Trophoblast cell (in vitro differentiated cells and primary cell): ENCODE results near the gene NDUFA1.

Experiments used
- DNase-seq, 2 donors: peaks; one replicate each; pipeline ENCODE4 v3.0.0-alpha.2; 2016
- H2AFZ ChIP-seq: 2 replicates; pipeline ENCODE4 v1.6.1; 2013; ENCODE audit warnings: low read length, moderate library complexity, mild to moderate bottlenecking; ENCODE audit not compliant: insufficient read depth, poor library complexity
- H2AK5ac ChIP-seq: 2 replicates; pipeline ENCODE4 v1.6.1; 2013; ENCODE audit warnings: mild to moderate bottlenecking, low read length
- H2BK120ac ChIP-seq: 2 replicates; pipeline ENCODE4 v1.6.1; 2013; ENCODE audit warnings: low read length, mild to moderate bottlenecking, moderate library complexity; ENCODE audit not compliant: insufficient read depth, poor library complexity
- H2BK12ac ChIP-seq: 2 replicates; pipeline ENCODE4 v1.6.1; 2013; ENCODE audit warnings: mild to moderate bottlenecking, low read length, moderate library complexity
- H2BK5ac ChIP-seq: 2 replicates; pipeline ENCODE4 v1.6.1; 2013; ENCODE audit warnings: low read length, low read depth, moderate library complexity, mild to moderate bottlenecking; ENCODE audit not compliant: poor library complexity
- H3K14ac ChIP-seq: 2 replicates; pipeline ENCODE4 v1.6.1; 2013; ENCODE audit warnings: mild to moderate bottlenecking, low read length
- H3K18ac ChIP-seq: 2 replicates; pipeline ENCODE4 v1.6.1; 2013; ENCODE audit warnings: mild to moderate bottlenecking, low read length
- H3K23ac ChIP-seq: 2 replicates; pipeline ENCODE4 v1.6.1; 2013; ENCODE audit warnings: low read length
- H3K27ac ChIP-seq: 2 replicates; pipeline ENCODE4 v1.5.1; 2013; ENCODE audit warnings: low read depth, mild to moderate bottlenecking, inconsistent platforms, low read length, moderate library complexity
- H3K27me3 ChIP-seq: 2 replicates; pipeline ENCODE4 v1.6.1; 2013; ENCODE audit warnings: inconsistent platforms, mild to moderate bottlenecking, low read length, moderate library complexity; ENCODE audit not compliant: insufficient read depth
- H3K36me3 ChIP-seq, 2 experiments: 1 replicate in 1 of 2; 2 replicates in 1 of 2; pipeline ENCODE4 v1.6.1; 2013; ENCODE audit warnings: low read length in 2 of 2, mild to moderate bottlenecking in 2 of 2, moderate library complexity in 1 of 2; ENCODE audit not compliant: insufficient read depth in 2 of 2, control insufficient read depth in 1 of 2
- H3K4ac ChIP-seq: 2 replicates; pipeline ENCODE4 v1.6.1; 2013; ENCODE audit warnings: low read depth, mild to moderate bottlenecking, low read length, moderate library complexity
- H3K4me1 ChIP-seq, 2 experiments: 1 replicate in 1 of 2; 2 replicates in 1 of 2; pipeline ENCODE4 v1.6.1; 2013; ENCODE audit warnings: low read length in 2 of 2, mild to moderate bottlenecking in 2 of 2, moderate library complexity in 1 of 2; ENCODE audit not compliant: insufficient read depth in 2 of 2, control insufficient read depth in 1 of 2
- H3K4me2 ChIP-seq: 2 replicates; pipeline ENCODE4 v1.6.1; 2013; ENCODE audit warnings: inconsistent platforms, mild to moderate bottlenecking, low read length, moderate library complexity
- H3K4me3 ChIP-seq: 2 replicates; pipeline ENCODE4 v1.5.1; 2013; ENCODE audit warnings: mild to moderate bottlenecking, low read depth, low read length, inconsistent platforms
- H3K79me1 ChIP-seq: one replicate; pipeline ENCODE4 v1.6.1; 2013; ENCODE audit warnings: low read length
- H3K79me2 ChIP-seq: 2 replicates; pipeline ENCODE4 v1.6.1; 2013; ENCODE audit warnings: low read length, mild to moderate bottlenecking; ENCODE audit not compliant: control insufficient read depth, insufficient read depth, poor library complexity
- H3K9ac ChIP-seq: 2 replicates; pipeline ENCODE4 v1.6.1; 2013; ENCODE audit warnings: mild to moderate bottlenecking, low read length
- H3K9me3 ChIP-seq: 2 replicates; pipeline ENCODE4 v1.6.1; 2013; ENCODE audit warnings: low read depth, mild to moderate bottlenecking, control low read depth, inconsistent platforms, low read length; ENCODE audit not compliant: insufficient read depth
- H4K12ac ChIP-seq: 2 replicates; pipeline ENCODE4 v1.6.1; 2013; ENCODE audit warnings: low read depth, mild to moderate bottlenecking, low read length, moderate library complexity
- H4K8ac ChIP-seq: 2 replicates; pipeline ENCODE4 v1.6.1; 2013; ENCODE audit warnings: low read depth, mild to moderate bottlenecking, low read length, moderate library complexity
- H4K91ac ChIP-seq: one replicate; pipeline ENCODE4 v1.6.1; 2013; ENCODE audit warnings: low read depth, mild to moderate bottlenecking, low read length, moderate library complexity
- WGBS: extraction: QIAGEN DNeasy Blood & Tissue Kit; methylation state at CpG from one replicate; pipeline ENCODE4 v1.1.7; 2013; ENCODE audit warnings: missing lambda C conversion rate; ENCODE audit not compliant: insufficient read length, insufficient coverage; ENCODE audit errors: extremely low coverage; 5-methylcytosine and 5-hydroxymethylcytosine counted together

NDUFA1 gene

DNA sequence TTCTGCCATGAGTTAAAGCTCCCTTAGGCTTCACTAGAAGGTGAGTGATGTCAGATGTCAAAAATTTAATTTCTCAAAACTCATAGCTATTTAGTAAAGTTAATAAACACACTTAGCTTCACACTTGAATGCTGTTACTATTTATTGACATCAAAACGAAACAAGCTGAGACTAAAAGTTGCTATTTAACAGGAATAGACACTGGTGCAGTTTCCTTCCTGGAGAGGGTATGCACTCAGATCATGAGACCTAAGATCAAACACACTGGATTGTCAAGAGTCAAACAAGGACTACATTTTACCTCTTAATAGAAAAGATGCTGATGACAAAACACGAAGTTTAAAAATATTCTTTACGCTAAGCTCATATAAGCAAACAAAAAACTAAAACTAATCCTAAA is 37.7 kb upstream of the NDUFA1 start:
- WGBS, result no CpG with 5 or more reads among the region's 3 CpGs
- no peak overlapping the region for H3K14ac ChIP-seq
- no peaks in the 10 kb centered on the region for H3K9me3 ChIP-seq
- H3K23ac ChIP-seq, result no peak overlapping the region
- H4K91ac ChIP-seq, result no peak overlapping the region
- no peaks in the 10 kb centered on the region for H3K79me1 ChIP-seq
- no peak overlapping the region for H3K4ac ChIP-seq
- H3K4me3 ChIP-seq, result no peak overlapping the region
- no peaks in the 10 kb centered on the region for H3K27me3 ChIP-seq
- H3K36me3 ChIP-seq, result peaks cover 30 to 33% of the 10 kb centered on the region in 2 experiments
- H3K4me1 ChIP-seq, result no peaks in the 10 kb centered on the region
- no peak overlapping the region for H2BK120ac ChIP-seq
- H3K18ac ChIP-seq, result no peak overlapping the region
- no peak overlapping the region for H2AK5ac ChIP-seq
- no peak overlapping the region for H3K4me2 ChIP-seq
- no peak overlapping the region for H4K12ac ChIP-seq
- no peak overlapping the region for H2AFZ ChIP-seq
- H2BK12ac ChIP-seq, result no peak overlapping the region
- no peak overlapping the region for H4K8ac ChIP-seq
- H3K79me2 ChIP-seq, result no peaks in the 10 kb centered on the region
- H2BK5ac ChIP-seq, result no peak overlapping the region
- no peak for DNase-seq
- H3K9ac ChIP-seq, result no peak overlapping the region
- no peak overlapping the region for H3K27ac ChIP-seq

DNA sequence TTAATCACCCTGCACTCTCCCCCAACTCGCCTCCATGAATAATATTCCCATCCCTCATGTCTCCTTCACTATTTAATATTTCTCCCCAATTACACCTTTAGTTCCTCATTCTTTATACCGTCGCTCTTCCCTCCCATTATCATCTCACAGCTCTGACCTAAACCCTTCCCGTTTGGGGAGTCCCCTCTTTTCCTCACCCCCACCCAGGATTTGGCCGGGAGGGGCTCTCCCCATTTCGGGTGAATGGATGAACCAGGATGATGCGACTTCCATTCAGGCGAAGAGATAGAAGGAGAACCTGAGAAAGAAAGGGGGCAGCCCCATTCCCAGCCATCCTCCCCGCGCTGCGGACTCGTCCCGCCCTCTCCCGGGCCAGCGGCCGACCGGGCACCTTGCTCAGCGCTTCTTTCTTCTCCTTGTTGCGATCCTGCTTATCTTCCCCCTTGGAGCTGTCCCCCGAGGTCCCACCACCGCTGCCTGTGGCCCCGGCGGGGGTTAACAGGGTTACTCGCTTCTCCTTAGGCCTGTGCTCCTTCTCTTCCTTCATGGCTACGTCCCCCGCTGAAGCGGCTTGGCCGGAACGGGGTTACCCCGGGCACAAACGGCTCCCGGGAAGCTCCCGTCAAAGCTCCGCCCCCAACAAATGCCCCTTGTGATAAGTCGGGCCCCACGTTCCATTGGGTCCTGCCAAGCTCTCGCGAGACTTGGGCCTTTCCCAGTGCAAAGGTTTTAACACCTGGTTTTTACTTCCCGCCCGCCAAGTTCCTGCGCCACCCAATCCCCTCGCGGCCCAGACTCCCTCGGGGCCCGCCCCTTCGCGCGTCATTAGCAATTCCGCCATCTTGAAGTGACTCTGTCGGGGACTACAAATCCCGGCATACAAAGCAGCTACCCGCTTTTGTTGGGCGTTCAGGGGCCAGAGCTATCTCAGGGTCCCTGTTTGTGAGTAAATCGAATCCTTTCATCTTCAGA is 19.0 kb upstream of the NDUFA1 start, which contains the start of gene UPF3B:
UPF3B (minus strand) TSS at position 582 of the 972 bp plus-strand sequence; CDS start at position 547, 35 bp downstream.
- peak within 1 kb of the TSS; percentile 96 for H3K4ac ChIP-seq
- no CpG with 5 or more reads among the region's 54 CpGs for WGBS
- H3K79me2 ChIP-seq, result peaks cover 5% of the 10 kb centered on the region
- peak within 1 kb of the TSS; percentile 90 for H2BK120ac ChIP-seq
- H3K14ac ChIP-seq, result peak within 1 kb of the TSS; percentile 83
- H2BK5ac ChIP-seq, result peak within 1 kb of the TSS; percentile 89
- no peaks in the 10 kb centered on the region for H3K27me3 ChIP-seq
- peak within 1 kb of the TSS; percentile 79 for H4K91ac ChIP-seq
- H2AK5ac ChIP-seq, result no peak within 1 kb of the TSS
- no peak within 1 kb of the TSS for H3K23ac ChIP-seq
- peak within 1 kb of the TSS; percentile 83 for H4K8ac ChIP-seq
- H3K4me2 ChIP-seq, result peak within 1 kb of the TSS; percentile 77
- H3K4me3 ChIP-seq, result peak within 1 kb of the TSS; percentile 89
- peaks cover 4% of the 10 kb centered on the region for H3K79me1 ChIP-seq
- no peaks in the 10 kb centered on the region for H3K9me3 ChIP-seq
- peak within 1 kb of the TSS; percentile 81 for H3K27ac ChIP-seq
- peak; percentile 96 to 98 for DNase-seq
- no peak within 1 kb of the TSS for H2BK12ac ChIP-seq
- peak within 1 kb of the TSS; percentile 97 for H4K12ac ChIP-seq
- peaks cover 5% of the 10 kb centered on the region in 2 experiments for H3K36me3 ChIP-seq
- H3K4me1 ChIP-seq, result no peaks in the 10 kb centered on the region
- peak within 1 kb of the TSS; percentile 81 for H2AFZ ChIP-seq
- H3K18ac ChIP-seq, result peak within 1 kb of the TSS; percentile 85
- H3K9ac ChIP-seq, result peak within 1 kb of the TSS; percentile 93

DNA sequence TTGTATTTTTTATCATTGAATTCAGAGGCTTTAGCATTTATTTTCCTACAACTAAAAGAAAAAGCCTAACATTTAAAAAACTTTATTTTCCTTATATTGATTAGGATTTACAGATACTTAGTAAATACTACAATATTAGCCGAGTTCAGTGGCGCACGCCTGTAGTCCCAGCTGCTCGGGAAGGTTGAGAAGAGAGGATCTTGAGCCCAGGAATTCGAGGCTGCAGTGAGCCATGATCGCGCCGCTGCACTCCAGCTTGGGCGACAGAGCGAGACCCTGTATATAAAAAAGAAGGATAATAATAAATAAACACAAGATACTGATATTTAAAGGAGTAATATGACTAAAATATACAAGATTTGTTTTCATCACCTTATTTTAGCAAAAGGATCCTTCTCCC is 18.2 kb upstream of the NDUFA1 start:
- Histone ChIP-seq H3K18ac (no peak overlapping the region), H2AFZ (no peak overlapping the region), H3K4ac (no peak overlapping the region), H3K23ac (no peak overlapping the region), H3K9ac (no peak overlapping the region), H3K79me2 (peaks cover 5% of the 10 kb centered on the region), H3K79me1 (peaks cover 4% of the 10 kb centered on the region), H2BK5ac (no peak overlapping the region), H4K91ac (peak overlapping the region; percentile 47), H3K27me3 (no peaks in the 10 kb centered on the region), H3K9me3 (no peaks in the 10 kb centered on the region), H3K4me2 (peak overlapping the region; percentile 61), H3K14ac (no peak overlapping the region), H3K27ac (peak overlapping the region; percentile 17), H3K4me3 (no peak overlapping the region), H2BK12ac (no peak overlapping the region), H2AK5ac (no peak overlapping the region), H4K8ac (peak overlapping the region; percentile 70), H4K12ac (no peak overlapping the region), H3K4me1 (no peaks in the 10 kb centered on the region), H3K36me3 (peaks cover 3% of the 10 kb centered on the region in 2 experiments), H2BK120ac (no peak overlapping the region)
- WGBS, result no CpG with 5 or more reads among the region's 10 CpGs
- peak in 1 of 2 donors; percentile 4 for DNase-seq

DNA sequence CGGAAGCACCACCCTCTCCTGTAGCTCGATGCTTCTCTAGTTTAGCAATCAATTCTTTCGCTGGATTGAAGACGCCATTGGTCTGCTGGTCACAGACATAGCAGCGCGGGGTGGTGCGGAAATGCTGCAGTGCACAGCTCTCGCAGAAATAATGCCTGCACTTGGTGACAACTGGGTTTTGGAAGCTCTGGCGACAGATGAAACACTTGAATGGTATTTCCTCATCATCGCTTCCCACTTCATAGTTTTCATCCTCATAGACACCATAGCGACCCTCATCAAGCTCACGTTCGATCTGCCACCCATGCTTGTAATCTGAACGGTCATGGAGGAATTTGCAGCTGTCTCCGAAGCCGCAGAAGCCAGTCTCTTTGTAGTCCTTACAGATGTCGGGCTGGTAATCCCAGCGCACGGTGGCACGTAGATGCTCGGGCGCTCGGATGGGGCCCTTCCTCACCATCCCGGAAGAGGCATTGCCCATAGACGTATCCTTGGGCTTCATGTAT is 953 bp upstream of the NDUFA1 start:
- Histone ChIP-seq H3K4me1 (peaks cover 0 to 2% of the 10 kb centered on the region in 2 experiments), H3K23ac (no peak overlapping the region), H3K27ac (no peak overlapping the region), H2AK5ac (no peak overlapping the region), H3K4me2 (peak overlapping the region; percentile 96), H3K36me3 (no peaks in the 10 kb centered on the region), H2AFZ (peak overlapping the region; percentile 35), H2BK120ac (no peak overlapping the region), H4K91ac (no peak overlapping the region), H3K14ac (no peak overlapping the region), H3K18ac (no peak overlapping the region), H2BK5ac (no peak overlapping the region), H2BK12ac (no peak overlapping the region), H3K4ac (no peak overlapping the region), H4K12ac (no peak overlapping the region), H3K4me3 (peak overlapping the region; percentile 80), H4K8ac (no peak overlapping the region), H3K79me2 (peaks cover 4% of the 10 kb centered on the region), H3K9ac (peak overlapping the region; percentile 63), H3K79me1 (peaks cover 8% of the 10 kb centered on the region), H3K27me3 (no peaks in the 10 kb centered on the region), H3K9me3 (no peaks in the 10 kb centered on the region)
- DNase-seq, result peak; percentile 29 to 68
- no CpG with 5 or more reads among the region's 25 CpGs for WGBS
